SK-N-SH treated with all-trans-retinoic acid at 6 μM for 48 hours (cell line): ENCODE data around the gene PPP1R18.
A peak's percentile ranks its signal among the peaks of the same experiment; 100 is the strongest.

Source experiments
- ATAC-seq: fragments of 200-7000 bp; cut with Tn5 transposase; 3 replicates; pipeline ENCODE4 v1.9.1; 2020; ENCODE audit warnings: mild to moderate bottlenecking, moderate library complexity
- ARNTL ChIP-seq: fragments of 450-650 bp; formaldehyde crosslinking; IDR thresholded peaks from 2 replicates; pipeline ENCODE4 v1.5.0; 2020; ENCODE audit warnings: low read depth, mild to moderate bottlenecking, moderate library complexity, borderline replicate concordance
- BACH2 ChIP-seq: fragments of 250-450 bp; sonication (Bioruptor Pico); IDR thresholded peaks from 2 replicates; pipeline ENCODE4 v1.9.0; 2021; ENCODE audit warnings: mild to moderate bottlenecking, borderline replicate concordance
- CSDC2 ChIP-seq: fragments of 250-450 bp; sonication (Bioruptor Pico); IDR thresholded peaks from 2 replicates; pipeline ENCODE4 v1.5.0; 2020; ENCODE audit warnings: mild to moderate bottlenecking, moderate library complexity
- GLIS3 ChIP-seq: fragments of 250-450 bp; sonication (Bioruptor Pico); IDR thresholded peaks from 2 replicates; pipeline ENCODE4 v1.5.0; 2020; ENCODE audit warnings: mild to moderate bottlenecking, moderate library complexity
- ISL1 ChIP-seq: fragments of 250-450 bp; sonication (Bioruptor Pico); IDR thresholded peaks from 2 replicates; pipeline ENCODE4 v2.1.2; 2022; ENCODE audit warnings: mild to moderate bottlenecking, moderate library complexity
- OSR1 ChIP-seq: fragments of 250-450 bp; sonication (Bioruptor Pico); IDR thresholded peaks from 2 replicates; pipeline ENCODE4 v1.8.0; 2022; ENCODE audit warnings: moderate library complexity, mild to moderate bottlenecking, inconsistent platforms
- PPARA ChIP-seq: fragments of 250-450 bp; sonication (Bioruptor Pico); IDR thresholded peaks from 2 replicates; pipeline ENCODE4 v1.5.0; 2020; ENCODE audit warnings: mild to moderate bottlenecking, borderline replicate concordance
- TCF4 ChIP-seq: fragments of 250-450 bp; sonication (Bioruptor Pico); IDR thresholded peaks from 2 replicates; pipeline ENCODE4 v1.8.0; 2021; ENCODE audit warnings: mild to moderate bottlenecking, moderate library complexity, borderline replicate concordance
- ZFP3 ChIP-seq: fragments of 250-450 bp; sonication (Bioruptor Pico); IDR thresholded peaks from 2 replicates; pipeline ENCODE4 v1.5.0; 2020; ENCODE audit warnings: mild to moderate bottlenecking, moderate library complexity
- ZFP30 ChIP-seq: fragments of 450-650 bp; formaldehyde crosslinking; IDR thresholded peaks from 2 replicates; pipeline ENCODE4 v1.5.0; 2022; ENCODE audit warnings: mild to moderate bottlenecking, moderate library complexity
- ZNF565 ChIP-seq: fragments of 450-650 bp; formaldehyde crosslinking; conservative IDR thresholded peaks from 2 replicates; pipeline ENCODE4 v1.5.0; 2020; ENCODE audit warnings: low read depth, mild to moderate bottlenecking, moderate library complexity
- ZNF70 ChIP-seq: fragments of 450-650 bp; formaldehyde crosslinking; IDR thresholded peaks from 2 replicates; pipeline ENCODE4 v1.5.0; 2020; ENCODE audit warnings: mild to moderate bottlenecking, moderate library complexity
- ZNF8 ChIP-seq: fragments of 450-650 bp; formaldehyde crosslinking; IDR thresholded peaks from 2 replicates; pipeline ENCODE4 v1.5.0; 2020; ENCODE audit warnings: mild to moderate bottlenecking, moderate library complexity
- TF ChIP-seq, protein P1 (sequence below): fragments of 250-450 bp; sonication (Bioruptor Pico); IDR thresholded peaks from 2 replicates; pipeline ENCODE4 v1.5.0; 2020; ENCODE audit warnings: mild to moderate bottlenecking, moderate library complexity
- TF ChIP-seq, protein P2 (sequence below): fragments of 250-450 bp; sonication (Bioruptor Pico); IDR thresholded peaks from 2 replicates; pipeline ENCODE4 v1.5.1; 2021; ENCODE audit warnings: mild to moderate bottlenecking, moderate library complexity
- TF ChIP-seq, protein P3 (sequence below): fragments of 250-450 bp; sonication (Bioruptor Pico); IDR thresholded peaks from 2 replicates; pipeline ENCODE4 v1.8.0; 2020; ENCODE audit warnings: mild to moderate bottlenecking, moderate library complexity, borderline replicate concordance
- TF ChIP-seq, protein P4 (sequence below): fragments of 250-450 bp; sonication (Bioruptor Pico); IDR thresholded peaks from 2 replicates; pipeline ENCODE4 v1.8.0; 2021; ENCODE audit warnings: low read depth, mild to moderate bottlenecking, moderate library complexity, borderline replicate concordance

The PPP1R18 gene

DNA sequence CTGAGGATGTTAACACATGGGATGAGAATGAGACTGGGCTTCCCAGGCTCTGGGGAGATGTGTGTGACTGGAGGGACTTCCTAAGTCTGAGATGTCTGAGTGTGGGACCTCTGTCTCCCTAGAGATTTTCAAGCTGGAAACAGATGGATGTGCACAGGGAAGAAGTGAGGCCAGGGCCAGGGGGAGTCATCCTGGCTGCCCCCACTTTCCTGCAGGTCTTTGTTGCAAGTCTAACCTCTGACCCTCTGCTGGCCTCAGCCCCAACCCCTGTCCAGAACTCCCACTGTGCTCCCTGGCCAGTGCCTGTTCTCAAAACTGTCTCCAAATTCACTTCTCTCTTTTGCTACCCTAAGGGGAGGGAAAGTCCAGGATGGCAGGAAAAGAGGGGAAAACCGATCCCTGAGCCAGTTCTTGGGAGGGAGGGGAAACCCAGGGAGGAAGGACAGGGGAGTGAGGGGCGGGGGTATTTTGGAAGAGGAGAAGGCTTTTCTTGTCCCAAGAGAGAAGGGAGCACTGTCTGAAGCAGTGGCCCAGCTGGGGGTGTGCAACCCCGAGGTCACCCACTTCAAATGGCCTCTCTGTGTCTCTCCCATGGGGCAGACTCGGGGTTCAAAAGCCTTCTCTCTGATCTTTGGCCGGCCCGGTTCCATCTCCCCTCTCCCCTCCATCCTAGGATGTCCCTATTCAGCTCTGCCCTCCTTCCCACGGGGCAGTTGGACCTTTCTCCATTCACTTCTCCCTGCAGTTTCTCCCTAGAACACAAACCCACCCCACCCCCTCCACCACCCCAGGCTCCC, 3.1 kb downstream of the PPP1R18 start (continued):
- TF ChIP-seq, protein P1, sequence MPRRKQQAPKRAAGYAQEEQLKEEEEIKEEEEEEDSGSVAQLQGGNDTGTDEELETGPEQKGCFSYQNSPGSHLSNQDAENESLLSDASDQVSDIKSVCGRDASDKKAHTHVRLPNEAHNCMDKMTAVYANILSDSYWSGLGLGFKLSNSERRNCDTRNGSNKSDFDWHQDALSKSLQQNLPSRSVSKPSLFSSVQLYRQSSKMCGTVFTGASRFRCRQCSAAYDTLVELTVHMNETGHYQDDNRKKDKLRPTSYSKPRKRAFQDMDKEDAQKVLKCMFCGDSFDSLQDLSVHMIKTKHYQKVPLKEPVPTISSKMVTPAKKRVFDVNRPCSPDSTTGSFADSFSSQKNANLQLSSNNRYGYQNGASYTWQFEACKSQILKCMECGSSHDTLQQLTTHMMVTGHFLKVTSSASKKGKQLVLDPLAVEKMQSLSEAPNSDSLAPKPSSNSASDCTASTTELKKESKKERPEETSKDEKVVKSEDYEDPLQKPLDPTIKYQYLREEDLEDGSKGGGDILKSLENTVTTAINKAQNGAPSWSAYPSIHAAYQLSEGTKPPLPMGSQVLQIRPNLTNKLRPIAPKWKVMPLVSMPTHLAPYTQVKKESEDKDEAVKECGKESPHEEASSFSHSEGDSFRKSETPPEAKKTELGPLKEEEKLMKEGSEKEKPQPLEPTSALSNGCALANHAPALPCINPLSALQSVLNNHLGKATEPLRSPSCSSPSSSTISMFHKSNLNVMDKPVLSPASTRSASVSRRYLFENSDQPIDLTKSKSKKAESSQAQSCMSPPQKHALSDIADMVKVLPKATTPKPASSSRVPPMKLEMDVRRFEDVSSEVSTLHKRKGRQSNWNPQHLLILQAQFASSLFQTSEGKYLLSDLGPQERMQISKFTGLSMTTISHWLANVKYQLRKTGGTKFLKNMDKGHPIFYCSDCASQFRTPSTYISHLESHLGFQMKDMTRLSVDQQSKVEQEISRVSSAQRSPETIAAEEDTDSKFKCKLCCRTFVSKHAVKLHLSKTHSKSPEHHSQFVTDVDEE = no peak
- no peak for TF ChIP-seq ZNF565 (CRISPR knock-in tag)
- TF ChIP-seq, protein P2, sequence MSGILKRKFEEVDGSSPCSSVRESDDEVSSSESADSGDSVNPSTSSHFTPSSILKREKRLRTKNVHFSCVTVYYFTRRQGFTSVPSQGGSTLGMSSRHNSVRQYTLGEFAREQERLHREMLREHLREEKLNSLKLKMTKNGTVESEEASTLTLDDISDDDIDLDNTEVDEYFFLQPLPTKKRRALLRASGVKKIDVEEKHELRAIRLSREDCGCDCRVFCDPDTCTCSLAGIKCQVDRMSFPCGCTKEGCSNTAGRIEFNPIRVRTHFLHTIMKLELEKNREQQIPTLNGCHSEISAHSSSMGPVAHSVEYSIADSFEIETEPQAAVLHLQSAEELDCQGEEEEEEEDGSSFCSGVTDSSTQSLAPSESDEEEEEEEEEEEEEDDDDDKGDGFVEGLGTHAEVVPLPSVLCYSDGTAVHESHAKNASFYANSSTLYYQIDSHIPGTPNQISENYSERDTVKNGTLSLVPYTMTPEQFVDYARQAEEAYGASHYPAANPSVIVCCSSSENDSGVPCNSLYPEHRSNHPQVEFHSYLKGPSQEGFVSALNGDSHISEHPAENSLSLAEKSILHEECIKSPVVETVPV (CRISPR knock-in tag) = no peak
- TF ChIP-seq ZFP3 (CRISPR knock-in tag) = no peak

DNA sequence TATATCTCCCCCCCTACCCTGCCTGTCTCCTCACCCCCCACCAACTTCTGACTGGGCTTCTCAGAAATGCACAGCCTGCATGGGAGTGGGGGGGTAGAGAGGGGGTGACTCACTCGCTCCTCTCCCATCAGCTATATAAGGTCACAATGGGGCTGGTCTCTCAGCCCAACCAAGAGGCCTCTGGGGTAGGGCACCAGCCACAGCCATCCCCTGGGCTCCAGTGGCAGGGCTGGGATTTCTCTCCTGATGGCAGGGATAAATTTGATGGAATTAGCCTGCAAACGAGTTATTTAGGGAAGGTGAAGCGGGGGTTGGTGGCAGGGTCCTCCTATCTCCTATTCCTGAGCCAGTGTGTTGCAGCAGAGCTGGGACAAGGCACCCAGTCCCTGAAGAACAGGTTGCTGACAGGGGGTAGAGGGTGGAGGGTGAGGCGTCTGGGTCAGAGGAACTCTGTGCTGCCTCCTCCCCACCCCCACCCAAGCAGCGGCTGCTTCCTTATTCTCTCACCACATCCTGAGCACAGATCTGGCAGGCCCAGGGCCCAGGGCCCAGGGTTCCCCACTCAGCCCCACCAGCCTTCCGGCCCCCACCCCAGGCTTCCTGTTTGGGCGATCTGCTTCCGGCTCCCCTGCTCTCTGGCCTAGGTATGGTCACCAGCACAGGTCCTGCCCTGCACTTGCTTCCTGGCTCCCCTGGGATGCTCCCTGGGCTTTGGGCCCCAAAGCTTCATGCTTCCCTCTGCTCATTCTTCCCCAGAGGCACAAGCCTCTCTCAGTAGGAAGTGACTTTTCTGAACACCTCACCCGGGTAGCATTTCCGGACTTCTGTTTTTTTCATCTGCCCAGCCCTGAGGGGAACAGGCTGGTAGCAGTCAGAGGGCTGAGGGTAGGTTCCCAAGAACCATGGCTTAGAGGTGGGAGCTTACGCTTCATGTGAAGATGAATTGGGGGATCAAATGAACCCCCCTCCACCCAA, 4.0 kb downstream of the PPP1R18 start:
- no peak for TF ChIP-seq BACH2 (CRISPR knock-in tag)
- TF ChIP-seq, protein P3, sequence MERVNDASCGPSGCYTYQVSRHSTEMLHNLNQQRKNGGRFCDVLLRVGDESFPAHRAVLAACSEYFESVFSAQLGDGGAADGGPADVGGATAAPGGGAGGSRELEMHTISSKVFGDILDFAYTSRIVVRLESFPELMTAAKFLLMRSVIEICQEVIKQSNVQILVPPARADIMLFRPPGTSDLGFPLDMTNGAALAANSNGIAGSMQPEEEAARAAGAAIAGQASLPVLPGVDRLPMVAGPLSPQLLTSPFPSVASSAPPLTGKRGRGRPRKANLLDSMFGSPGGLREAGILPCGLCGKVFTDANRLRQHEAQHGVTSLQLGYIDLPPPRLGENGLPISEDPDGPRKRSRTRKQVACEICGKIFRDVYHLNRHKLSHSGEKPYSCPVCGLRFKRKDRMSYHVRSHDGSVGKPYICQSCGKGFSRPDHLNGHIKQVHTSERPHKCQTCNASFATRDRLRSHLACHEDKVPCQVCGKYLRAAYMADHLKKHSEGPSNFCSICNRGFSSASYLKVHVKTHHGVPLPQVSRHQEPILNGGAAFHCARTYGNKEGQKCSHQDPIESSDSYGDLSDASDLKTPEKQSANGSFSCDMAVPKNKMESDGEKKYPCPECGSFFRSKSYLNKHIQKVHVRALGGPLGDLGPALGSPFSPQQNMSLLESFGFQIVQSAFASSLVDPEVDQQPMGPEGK = peak; percentile 46; the same call in 1 of the 2 replicates
- TF ChIP-seq, all 23 proteins: peak for 1
- peak; percentile 65 for ATAC-seq

DNA sequence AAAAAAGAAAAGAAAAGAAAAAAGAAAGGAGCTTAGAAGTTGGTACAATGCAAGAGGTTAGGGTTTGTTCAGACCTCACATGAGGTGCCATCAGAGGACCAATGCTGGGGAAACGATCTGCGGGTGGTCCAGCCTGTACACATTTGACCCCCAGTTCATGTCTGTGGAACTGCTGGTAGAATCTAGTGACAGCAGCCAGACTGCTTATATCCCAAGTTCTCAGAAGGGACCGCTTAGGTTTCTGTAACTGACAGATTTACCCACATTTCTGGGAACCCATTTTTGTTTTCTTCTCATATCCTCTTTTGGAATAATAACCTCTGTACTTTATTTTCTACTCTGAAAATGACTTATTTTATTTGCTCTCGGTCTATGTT, 4.7 kb downstream of the PPP1R18 start:
- TF ChIP-seq, protein P3 = no peak
- TF ChIP-seq OSR1 = no peak
- TF ChIP-seq ZNF565 (CRISPR knock-in tag) = no peak
- TF ChIP-seq ARNTL = no peak
- no peak for TF ChIP-seq TCF4 (CRISPR knock-in tag)
- no peak for TF ChIP-seq ZFP30 (CRISPR knock-in tag)
- TF ChIP-seq, all 23 proteins: peak for 0
- no peak for ATAC-seq

DNA sequence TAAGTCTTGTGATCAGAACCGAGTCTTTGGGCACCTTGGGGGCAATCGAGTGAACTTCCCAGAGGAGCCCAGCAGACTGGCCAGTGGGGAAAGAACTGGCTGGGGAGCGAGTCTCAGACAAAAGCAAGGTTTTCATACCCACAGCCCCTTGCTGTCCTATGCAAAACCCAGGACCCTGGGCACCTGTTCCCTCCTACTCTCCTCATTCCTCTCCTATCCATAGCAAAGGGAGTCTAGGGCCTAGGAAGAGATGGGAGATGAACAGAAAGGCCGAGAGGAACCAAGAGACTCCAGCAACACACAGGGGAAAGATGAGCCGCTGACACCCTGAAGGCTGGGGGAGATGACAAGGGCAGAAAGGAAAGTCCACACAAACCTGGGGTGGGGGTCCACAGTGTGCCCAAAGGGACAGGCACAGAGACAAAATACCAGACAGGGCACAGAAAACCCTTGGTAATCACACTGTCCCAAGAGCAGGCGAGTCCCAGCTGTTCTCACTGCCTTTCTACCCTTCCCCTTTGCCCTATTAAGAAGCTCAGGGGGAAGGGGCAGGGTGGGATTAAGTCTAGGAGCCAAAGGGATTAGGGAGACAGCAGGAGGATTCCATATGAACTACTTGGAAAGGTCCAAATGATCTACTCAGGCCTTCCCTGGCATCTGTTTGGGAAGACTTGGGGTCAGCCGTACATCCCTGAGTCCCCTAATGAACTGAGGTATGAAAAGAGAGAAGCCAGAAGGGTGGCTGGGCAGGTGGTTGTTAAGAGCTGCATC, 6.5 kb downstream of the PPP1R18 start:
- no peak for TF ChIP-seq OSR1
- no peak for TF ChIP-seq ARNTL
- TF ChIP-seq PPARA = no peak
- TF ChIP-seq BACH2 (CRISPR knock-in tag) = no peak
- TF ChIP-seq, protein P2 (CRISPR knock-in tag) = no peak
- no peak for TF ChIP-seq ZNF70
- TF ChIP-seq, protein P4, sequence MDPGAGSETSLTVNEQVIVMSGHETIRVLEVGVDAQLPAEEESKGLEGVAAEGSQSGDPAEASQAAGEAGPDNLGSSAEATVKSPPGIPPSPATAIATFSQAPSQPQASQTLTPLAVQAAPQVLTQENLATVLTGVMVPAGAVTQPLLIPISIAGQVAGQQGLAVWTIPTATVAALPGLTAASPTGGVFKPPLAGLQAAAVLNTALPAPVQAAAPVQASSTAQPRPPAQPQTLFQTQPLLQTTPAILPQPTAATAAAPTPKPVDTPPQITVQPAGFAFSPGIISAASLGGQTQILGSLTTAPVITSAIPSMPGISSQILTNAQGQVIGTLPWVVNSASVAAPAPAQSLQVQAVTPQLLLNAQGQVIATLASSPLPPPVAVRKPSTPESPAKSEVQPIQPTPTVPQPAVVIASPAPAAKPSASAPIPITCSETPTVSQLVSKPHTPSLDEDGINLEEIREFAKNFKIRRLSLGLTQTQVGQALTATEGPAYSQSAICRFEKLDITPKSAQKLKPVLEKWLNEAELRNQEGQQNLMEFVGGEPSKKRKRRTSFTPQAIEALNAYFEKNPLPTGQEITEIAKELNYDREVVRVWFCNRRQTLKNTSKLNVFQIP (CRISPR knock-in tag) = no peak
- no peak for TF ChIP-seq ISL1
- TF ChIP-seq ZNF8 (CRISPR knock-in tag) = no peak
- no peak for TF ChIP-seq TCF4 (CRISPR knock-in tag)
- no peak for TF ChIP-seq GLIS3 (CRISPR knock-in tag)
- no peak for TF ChIP-seq ZFP30 (CRISPR knock-in tag)
- no peak for TF ChIP-seq CSDC2 (CRISPR knock-in tag)
- ATAC-seq = no peak
